CD4-positive, alpha-beta T cell treated with Interleukin-6 for 4 hours (primary cell): Measurements from ENCODE around the gene DNMBP.
A peak's percentile ranks its signal among the peaks of the same experiment; 100 is the strongest.
"Not testable (repeated sequence)": the region's sequence is repeated elsewhere in the genome, so short reads cannot be mapped to it uniquely, and the experiment has no call there.

ENCODE experiments used
- DNase-seq: peaks from one replicate; pipeline ENCODE4 v3.0.0-alpha.2; 2020; ENCODE audit warnings: mixed read lengths

DNMBP gene

DNA sequence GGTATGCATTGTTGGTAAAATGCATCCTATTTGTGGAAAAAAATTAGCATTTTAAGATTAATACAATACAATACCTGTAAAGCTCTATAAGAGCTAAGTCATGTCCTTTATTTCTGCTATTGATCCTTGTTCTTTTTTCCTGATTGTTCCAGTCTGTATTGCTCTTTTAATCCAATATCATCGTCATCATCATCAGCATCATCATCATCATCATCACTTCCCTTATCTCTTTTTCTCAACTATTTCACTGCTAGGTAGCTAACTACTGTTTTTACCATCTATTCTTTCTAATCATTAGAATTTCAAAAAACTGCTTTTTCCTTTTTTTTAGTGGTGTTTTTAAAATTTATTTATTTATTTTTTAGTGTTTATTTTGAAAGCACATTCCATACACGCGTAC is 156.1 kb downstream of the DNMBP start:
- no peak for DNase-seq

DNA sequence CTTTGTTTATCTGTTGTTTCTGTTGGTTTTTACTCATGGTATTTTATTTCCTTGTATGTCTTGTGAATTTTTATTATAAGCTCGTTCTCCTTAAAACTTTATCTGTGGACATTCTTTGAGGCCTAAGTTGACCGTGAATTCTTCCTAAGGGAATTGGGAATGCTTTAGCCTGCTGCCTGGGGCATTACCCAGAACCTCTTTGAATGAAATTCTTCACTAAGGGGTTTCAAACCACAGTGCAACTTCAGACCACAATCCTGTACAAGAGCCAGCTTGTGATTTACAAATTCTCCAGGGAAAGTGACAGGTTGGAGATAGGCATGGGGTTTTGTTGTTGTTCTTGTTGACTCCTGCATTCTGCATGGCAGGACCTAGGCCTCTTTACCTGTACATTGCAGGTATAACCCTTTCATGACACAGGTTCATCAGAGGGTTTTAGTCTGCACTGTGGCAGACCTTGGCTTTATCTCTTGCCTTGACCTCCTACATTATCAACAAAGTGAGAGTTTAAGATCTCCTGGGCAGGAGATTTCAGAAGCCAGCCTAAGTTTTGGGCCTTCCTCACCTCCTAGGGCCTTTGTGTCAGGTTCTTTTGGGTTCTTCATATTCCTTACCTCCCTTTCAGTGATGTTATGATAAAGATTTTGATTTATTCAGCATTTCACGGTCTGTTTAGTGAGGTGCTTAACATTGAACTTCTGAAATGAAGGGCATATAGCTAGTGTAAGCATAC is 157.1 kb downstream of the DNMBP start:
- no peak for DNase-seq

DNA sequence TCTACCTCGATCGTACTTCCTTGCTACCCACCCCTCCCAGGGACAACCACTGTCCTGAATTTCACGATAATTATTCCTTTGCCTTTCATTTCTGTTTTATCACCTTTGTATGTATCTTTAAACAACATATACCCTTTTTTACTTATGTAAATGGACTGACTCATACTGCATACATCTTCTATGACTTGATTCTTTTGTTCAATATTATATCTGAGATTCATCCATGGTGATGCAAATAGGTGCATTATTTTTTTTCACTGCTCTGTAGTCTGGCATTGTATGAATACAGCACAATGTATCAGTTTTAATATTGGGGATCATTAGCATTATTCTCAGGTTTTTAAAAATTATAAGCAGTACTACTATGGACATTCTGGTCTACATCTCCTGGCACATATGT is 157.9 kb downstream of the DNMBP start:
- DNase-seq: no peak

DNA sequence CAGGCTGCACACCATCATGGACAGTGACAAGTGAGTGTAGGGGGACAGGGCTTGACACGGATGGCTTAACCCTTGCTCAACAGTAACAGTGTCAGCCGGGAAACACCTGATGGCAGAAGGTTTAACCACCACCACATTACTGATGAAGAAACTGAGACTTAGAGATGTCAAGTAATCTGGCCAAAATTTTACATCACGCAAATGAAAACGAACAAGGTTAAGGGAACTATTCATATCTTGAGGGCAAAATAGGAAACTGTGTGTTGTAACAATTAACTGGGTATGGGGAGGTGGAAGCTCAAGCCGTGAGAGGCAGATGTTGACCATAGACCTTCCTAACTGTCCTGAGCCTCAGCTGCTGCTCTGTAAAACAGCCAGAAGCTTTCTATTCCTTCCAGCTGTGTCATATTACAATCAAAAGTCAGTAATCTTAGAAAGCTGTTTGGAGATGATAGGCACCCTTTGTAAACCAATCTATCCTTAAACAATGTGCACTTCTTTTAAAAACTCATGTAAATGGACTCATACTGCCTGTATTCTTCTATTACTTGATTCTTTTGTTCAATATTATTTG is 158.9 kb downstream of the DNMBP start:
- no peak for DNase-seq

DNA sequence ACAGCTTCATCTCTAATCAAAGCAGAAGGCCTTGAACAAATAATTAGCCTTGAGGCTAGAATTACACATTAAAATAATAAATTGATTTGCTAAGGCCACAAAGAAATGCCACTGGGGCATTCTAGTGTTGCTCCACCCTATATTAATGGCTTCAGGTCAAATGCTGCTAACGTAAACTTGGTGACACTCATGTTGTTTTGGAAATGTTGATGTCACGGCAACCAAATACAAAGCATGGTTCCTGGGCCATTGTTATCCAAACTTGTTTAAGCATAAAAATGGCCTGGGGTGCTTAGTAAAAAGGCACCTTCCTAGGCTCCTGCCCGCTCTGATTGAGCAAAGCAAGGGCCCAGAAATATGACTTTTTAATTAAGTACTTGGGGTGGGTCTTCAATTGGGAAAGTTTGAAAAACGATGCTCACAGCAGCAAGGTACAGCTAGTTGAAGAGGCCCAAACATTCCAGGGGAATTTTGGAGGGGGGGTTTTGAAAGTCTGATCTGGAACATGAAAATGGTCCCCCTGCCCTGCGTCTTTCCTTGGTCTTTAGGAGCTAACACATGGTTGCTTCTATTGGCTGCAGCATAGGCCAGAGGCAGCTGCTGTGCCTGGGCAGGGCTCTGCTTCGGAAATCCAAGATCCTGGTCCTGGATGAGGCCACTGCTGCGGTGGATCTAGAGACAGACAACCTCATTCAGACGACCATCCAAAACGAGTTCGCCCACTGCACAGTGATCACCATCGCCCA is 159.6 kb downstream of the DNMBP start:
- DNase-seq: no peak

DNA sequence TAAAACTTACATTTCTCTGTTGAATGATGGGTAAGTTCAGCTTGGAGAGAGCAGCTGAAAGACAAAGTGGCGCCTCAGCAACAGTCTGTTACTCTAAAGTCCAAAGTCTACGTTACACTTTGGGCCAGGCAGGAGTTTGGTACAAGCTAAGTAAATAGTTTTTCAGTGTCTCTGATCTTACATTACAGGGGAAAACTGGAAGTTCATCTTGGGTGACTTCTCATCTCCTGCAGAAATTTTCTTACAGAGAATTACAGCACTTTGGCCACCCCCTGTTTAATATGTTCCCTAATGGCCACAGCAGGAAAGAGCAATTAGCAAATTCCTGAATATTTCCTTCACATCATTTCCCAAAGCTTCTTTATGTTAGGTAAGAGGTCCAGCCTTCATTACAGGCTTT is 160.2 kb downstream of the DNMBP start:
- no peak for DNase-seq

DNA sequence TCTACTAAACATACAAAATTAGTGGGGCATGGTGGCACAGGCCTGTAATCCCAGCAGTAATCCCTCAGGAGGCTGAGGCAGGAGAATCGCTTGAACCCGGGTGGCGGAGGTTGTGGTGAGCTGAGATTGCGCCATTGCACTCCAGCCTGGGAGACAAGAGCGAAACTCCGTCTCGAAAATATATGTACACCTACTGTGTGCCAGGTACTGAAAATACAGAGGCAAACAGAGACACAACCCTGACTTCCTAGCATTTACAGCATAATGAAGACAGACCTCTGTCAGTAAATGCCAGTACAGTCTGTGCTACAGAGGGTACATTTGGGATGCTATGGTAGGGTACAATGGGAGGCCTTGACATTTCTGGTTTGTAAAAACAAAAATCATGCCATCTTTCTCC is 160.7 kb downstream of the DNMBP start:
- DNase-seq: no peak

DNA sequence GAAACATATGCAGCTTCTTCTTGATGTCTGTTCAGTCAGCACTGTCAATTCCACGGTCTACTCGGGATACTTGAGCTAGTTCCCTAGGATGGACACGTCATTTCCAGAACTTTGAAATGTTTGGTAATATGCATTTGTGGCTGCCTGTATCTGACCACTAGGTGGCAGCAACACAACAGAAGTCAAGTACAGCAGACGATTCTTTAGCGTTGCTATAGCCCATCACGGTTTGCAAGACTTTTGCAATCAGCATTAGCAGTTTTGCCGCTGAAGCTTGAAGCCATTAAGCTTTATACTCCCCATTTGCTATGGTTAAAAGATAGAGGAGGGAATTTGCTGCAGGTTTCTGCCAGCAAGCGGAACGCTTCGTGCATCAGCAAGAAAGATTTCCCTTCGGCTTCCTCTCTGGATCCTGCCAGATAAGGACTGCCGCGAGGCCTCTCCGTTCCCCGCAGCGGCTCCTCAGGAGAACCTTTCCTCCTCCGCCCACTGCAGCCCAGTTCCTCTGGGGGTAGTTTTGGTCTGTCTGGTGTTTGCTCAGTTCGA is 163.8 kb downstream of the DNMBP start:
- DNase-seq: peak; percentile 78

DNA sequence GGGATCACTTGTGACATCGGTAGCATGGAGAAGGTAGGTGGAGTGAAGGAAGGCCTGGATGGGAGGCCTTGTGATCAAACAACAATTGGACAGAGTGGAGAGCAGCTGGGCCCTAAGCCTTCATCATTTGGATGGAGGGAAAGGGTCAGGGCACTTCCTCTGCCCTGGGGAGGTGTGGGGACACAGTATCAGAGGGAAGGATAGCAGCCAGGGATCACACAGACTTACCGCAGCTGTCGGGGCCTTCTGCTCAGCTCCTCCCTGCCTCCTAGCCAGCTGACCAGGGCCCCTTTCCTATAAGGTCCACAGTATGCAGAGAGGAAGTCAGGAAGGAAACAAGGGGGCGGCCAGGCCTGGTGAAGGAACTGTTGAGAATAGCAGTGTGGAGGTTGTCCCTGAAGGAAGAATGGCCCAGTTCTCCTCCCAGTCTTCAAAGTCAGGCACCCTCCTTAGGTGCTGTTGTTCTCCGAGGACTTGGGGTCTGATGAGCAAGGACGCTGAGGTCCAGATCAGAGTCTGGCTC is 165.3 kb downstream of the DNMBP start:
- DNase-seq: no peak

DNA sequence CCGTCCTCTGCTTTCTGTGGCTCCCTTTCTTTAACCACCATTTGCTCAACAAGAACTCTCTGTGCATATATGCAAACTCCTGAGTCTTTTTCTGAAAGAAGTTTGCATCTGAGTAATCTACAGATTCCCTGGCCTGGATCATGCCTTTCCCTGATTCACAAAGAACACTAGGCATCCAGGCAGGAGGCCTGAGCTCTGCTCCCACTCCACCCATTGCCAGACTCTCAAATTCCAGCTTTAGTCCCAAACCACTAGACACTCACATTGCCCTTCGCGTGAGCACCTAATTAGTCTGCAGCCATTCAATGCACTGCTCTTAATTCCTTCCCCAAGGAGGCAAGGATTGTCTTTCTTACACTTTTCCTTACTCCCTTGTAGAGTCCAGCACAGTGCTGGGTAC is 166.4 kb downstream of the DNMBP start:
- DNase-seq: no peak

DNA sequence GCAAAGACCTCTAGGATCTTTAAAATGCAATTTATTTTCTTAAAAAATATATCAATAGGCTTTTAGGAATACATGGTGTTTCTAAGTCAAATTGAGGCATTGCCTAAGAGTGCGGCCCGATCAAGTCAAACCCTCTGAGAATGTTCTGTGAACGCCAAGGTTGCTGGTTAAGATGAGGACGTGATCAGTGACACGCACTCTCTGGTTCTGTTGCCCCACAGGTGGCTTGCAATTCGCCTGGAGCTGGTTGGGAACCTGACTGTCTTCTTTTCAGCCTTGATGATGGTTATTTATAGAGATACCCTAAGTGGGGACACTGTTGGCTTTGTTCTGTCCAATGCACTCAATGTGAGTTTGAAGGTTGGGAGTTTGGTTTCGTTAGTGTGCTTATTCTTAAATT is 168.0 kb downstream of the DNMBP start:
- no peak for DNase-seq

DNA sequence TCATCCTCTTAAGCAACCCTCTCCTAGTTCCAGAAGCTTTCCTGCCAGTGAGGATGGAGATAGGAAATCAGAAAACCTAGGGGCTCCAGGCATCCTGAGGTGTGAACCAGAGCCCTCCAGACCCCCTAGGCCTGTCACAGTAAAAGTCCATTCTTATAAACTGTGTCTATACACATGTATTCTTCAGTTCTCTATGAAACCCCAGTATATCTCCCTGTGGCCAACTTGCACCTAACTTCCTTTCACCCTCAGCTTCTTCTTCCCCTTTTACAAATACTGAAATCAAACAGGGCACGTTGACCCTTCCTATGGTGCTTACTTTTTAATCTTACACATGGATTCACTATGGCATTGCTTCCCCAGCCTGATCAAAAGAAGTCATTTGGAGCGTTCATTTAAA is 168.9 kb downstream of the DNMBP start:
- not testable (repeated sequence) for DNase-seq

DNA sequence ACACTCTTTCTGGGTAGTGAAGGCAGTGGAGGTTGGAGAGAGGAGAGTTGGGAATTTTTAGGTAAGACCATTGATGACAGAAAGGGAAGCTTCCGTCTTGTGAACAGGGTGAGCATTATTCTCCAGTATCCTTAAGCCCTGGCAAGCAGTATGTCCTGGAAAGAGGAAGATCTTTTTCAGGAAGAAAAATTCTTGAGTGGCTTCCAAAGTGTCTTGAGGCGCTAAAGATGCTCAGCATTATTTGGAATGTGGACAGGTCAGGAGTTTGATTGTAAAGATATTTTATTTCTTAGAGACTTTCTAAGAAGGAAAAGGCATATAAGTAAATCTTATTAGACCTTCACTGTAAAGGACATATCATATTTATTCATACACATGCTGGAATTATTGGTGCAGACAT is 173.0 kb downstream of the DNMBP start:
- no peak for DNase-seq

DNA sequence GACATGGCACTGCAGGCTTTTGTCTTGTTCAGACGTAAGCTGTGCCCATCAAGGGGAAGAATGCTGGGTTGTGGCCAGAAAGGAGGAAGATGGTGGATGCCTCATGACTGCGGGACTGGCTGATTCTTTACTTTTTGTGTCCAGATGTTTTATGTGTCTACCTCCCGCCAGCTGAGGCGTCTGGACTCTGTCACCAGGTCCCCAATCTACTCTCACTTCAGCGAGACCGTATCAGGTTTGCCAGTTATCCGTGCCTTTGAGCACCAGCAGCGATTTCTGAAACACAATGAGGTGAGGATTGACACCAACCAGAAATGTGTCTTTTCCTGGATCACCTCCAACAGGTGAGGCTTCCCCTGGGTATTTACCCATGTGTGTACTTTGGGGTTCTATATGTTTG is 173.8 kb downstream of the DNMBP start:
- no peak for DNase-seq

DNA sequence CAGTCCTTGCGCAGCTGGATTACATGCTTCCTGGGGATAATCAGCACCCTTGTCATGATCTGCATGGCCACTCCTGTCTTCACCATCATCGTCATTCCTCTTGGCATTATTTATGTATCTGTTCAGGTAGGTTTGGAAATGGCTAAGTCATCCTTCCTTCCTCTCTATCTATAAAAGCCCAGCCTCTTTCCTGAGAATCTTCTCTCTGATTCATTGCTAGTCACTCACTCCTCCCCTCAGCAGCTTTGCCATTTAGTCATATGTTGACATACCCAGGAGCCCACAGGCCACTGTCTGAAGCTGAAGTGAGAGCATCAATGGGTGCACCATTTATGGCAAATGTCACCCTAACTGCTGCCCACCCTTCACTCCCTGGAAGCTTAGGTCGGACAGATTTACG is 175.3 kb downstream of the DNMBP start:
- DNase-seq: no peak

DNA sequence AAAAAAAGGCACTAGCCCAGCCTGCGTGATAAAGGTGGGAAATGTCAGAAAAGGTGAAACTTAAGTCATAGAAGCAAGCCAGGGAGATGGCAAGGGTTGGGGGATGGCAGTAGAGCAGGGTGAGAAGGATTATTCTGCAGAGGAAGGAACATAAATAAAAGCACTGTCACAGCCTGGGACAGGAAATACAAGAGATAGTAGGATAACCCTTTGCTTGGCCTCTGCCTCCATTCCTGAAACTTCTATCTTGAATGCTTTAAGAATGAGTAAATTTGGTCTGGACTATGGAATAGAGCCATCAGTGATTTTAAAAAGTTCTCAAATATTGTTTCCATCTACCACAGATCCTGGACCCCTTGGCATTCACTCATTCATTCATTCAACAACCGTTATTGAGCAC is 177.3 kb downstream of the DNMBP start:
- DNase-seq: no peak

DNA sequence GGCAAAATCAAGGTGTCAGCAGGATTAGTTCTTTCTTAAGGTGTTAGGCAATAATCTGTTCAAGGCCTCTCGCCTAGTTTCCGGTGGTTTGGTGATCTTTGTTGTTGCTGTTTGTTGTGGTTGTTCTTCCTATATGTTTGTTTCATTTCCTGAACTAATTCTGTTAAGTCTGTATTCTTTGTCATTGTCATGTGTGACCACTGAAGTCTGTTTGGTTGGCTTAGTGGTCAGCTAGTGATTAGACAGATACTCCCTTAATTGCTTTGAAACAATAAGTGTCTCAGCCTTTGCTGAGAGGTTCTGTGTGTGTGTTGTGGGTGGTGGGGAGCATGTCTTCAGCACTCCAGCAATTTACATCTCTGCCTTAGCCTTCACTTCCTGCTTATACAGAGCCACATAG is 181.3 kb downstream of the DNMBP start:
- no peak for DNase-seq

DNA sequence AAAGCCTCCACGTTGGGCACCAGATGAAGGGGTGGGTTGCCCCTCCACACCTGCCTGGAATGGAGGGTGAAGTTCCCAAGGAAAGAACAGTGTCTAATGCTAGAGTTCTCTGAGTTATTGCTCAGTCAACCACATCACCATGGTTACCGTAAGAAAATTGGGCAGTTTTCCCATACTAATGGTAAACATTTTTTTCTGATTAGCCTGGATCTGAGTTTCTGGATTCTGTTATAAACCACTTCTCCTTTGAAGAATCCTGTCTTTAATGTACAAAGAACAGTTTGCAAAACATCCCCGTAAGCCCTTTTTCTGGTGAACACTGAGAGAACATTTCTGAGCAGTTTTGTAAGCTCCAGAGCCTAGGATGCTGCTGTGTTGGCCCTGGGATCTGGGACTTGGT is 181.8 kb downstream of the DNMBP start:
- DNase-seq: no peak
